OCI-LY3 (cell line): Measurements from ENCODE around the gene PRXL2A.

Experiments used
- EZH2phosphoT487 ChIP-seq: fragments of 200-600 bp; shearing (Covaris generic); IDR thresholded peaks from 2 replicates; pipeline ENCODE4 v1.6.1; 2018; ENCODE audit warnings: antibody characterized with exemption, mixed run types, low read depth
- TF ChIP-seq, protein P1 (sequence below): fragments of 200-600, 300-600 bp; sonication (generic); IDR thresholded peaks from 2 replicates; pipeline ENCODE4 v1.5.1; 2014; ENCODE audit warnings: antibody characterized with exemption, low read length, low read depth

- TF ChIP-seq, protein P1, sequence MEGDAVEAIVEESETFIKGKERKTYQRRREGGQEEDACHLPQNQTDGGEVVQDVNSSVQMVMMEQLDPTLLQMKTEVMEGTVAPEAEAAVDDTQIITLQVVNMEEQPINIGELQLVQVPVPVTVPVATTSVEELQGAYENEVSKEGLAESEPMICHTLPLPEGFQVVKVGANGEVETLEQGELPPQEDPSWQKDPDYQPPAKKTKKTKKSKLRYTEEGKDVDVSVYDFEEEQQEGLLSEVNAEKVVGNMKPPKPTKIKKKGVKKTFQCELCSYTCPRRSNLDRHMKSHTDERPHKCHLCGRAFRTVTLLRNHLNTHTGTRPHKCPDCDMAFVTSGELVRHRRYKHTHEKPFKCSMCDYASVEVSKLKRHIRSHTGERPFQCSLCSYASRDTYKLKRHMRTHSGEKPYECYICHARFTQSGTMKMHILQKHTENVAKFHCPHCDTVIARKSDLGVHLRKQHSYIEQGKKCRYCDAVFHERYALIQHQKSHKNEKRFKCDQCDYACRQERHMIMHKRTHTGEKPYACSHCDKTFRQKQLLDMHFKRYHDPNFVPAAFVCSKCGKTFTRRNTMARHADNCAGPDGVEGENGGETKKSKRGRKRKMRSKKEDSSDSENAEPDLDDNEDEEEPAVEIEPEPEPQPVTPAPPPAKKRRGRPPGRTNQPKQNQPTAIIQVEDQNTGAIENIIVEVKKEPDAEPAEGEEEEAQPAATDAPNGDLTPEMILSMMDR: no peak
- TF ChIP-seq EZH2phosphoT487: no peak
These were observed 34.8 kb upstream of the PRXL2A start for GRCh38 chr10:80373502-80373901.
